ENCODE measurements around the gene GLB1L2. TPM values are rescaled to one million over a fixed set of nuclear protein-coding genes. Genes with fewer than 3 reads are reported as not detected.
A peak's percentile ranks its signal among the peaks of the same experiment; 100 is the strongest.
"Not testable (repeated sequence)": the region's sequence is repeated elsewhere in the genome, so short reads cannot be mapped to it uniquely, and the experiment has no call there.

Gene GLB1L2
- total RNA-seq, result 1 to 10 TPM; 2.5 to 4.1 TPM

DNA sequence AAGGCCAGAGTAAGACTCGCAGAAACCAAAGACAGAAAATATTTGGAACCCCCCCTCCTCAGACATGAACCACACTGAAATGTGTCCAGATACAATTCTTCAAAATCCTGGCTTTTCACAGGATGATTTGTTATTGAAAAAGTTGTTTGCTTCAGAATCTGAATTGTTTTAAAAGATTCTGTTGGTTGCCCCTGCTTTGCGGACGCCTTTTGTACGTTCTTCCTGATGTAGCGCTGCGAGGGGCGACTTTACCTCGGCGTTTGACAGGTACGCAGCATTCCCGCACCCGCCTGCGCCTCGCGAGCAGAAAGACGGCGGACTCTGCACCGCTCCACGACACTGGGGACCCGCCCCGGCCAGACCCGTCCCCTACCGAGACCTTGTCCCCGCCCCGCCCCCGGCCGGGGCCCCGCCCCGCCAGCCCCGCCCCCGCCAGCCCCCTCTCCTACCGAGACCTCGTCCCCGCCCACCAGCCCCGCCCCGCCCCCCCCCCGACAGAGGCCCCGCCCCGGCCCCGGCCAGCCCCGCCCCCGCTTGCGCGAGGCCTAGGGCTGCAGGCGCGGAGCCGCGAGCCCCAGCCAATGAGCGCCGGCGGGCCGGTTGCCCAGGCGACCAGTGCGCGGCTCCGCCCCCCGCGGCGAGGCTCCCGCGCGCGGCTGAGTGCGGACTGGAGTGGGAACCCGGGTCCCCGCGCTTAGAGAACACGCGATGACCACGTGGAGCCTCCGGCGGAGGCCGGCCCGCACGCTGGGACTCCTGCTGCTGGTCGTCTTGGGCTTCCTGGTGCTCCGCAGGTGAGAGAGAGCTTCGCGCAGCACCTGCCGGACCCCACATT lies at the start of gene GLB1L2:
TSS of gene GLB1L2 (plus strand) at position 635 of the 835 bp plus-strand sequence. CDS start at position 709, 74 bp downstream.
- Histone ChIP-seq H3K36me3 (no peaks in the 10 kb centered on the region), H3K27ac (no peak within 1 kb of the TSS), H3K9me3 (no peaks in the 10 kb centered on the region), H3K27me3 (replicated peaks; ENCODE audit: insufficient read depth) (no peaks in the 10 kb centered on the region), H3K4me3 (peak within 1 kb of the TSS; percentile 75), H3K4me1 (ENCODE audit: control insufficient read depth in 1 of 2, low read depth in 2 of 2) (peaks cover 4 to 17% of the 10 kb centered on the region in 2 donors)
- DNase-seq (ENCODE audit: low spot score) (no peak), ATAC-seq (ENCODE audit: insufficient number of reproducible peaks, low FRiP score, low read depth) (peak; percentile 75)
- TF ChIP-seq CTCF (IDR thresholded peaks at IDR 0.05), result no peak

DNA sequence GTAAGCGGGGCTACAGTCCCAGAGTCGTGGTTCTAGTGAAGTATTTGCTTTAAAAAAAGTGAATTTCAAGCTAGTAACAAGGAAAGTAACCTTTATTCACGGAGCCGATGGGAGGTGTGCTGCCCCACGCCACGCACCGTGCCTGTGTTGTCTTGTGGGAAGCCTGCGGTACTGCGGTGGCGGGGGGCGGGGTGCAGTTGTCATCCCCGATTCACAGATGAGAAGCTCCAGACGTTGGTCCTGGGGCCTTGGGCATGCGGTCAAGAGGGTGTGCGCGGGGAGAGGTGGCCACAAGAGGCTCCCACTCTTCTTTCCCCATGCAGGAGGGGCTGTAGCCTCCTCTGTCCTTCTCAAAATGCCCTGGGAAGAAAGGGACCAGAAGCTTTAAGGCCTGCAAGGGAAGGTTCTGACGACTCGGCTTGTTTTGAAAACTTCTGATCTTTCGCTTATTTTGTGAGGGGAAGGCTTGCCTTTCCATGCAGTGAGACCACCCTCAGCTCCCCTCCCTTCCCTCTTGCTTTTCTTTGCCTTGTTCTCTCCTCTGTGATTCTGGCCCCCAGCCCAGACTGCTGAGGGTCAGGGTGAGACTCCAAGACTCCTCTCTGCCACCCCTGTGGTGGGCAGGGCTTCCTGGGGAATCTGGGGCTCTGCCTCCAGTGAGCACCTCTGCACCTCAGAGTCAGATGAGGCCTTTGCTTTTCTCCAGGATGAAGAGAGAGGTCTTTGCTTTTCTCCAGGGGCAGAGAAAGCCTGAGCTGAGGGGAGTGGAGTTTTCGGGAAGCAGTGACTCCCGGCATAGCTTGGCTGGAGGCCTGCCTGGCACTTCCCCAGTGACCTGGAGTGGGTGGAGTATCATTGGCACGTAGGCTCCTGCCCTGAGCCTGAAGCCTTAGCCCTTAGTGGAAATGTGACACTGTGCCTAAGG lies 49.4 kb upstream of the GLB1L2 start:
- ATAC-seq (ENCODE audit: insufficient number of reproducible peaks, low FRiP score, low read depth), result no peak
- Histone ChIP-seq H3K27me3 (replicated peaks; ENCODE audit: insufficient read depth) (peaks cover under 1% of the 10 kb centered on the region), H3K27ac (no peak overlapping the region), H3K4me3 (no peak overlapping the region), H3K36me3 (no peaks in the 10 kb centered on the region), H3K9me3 (no peaks in the 10 kb centered on the region), H3K4me1 (ENCODE audit: control insufficient read depth in 1 of 2, low read depth in 2 of 2) (no peaks in the 10 kb centered on the region)
- no peak for TF ChIP-seq CTCF (IDR thresholded peaks at IDR 0.05)
- DNase-seq (ENCODE audit: low spot score), result no peak

- ATAC-seq (ENCODE audit: insufficient number of reproducible peaks, low FRiP score, low read depth) (no peak), DNase-seq (ENCODE audit: low spot score) (no peak)
- Histone ChIP-seq H3K4me3 (no peak overlapping the region), H3K4me1 (ENCODE audit: control insufficient read depth in 1 of 2, low read depth in 2 of 2) (no peaks in the 10 kb centered on the region), H3K27ac (no peak overlapping the region), H3K9me3 (no peaks in the 10 kb centered on the region), H3K27me3 (replicated peaks; ENCODE audit: insufficient read depth) (no peaks in the 10 kb centered on the region), H3K36me3 (no peaks in the 10 kb centered on the region)
- TF ChIP-seq CTCF (IDR thresholded peaks at IDR 0.05), result no peak
Measured at GRCh38 chr11:134283461-134284230, 48.1 kb upstream of the GLB1L2 start.

DNA sequence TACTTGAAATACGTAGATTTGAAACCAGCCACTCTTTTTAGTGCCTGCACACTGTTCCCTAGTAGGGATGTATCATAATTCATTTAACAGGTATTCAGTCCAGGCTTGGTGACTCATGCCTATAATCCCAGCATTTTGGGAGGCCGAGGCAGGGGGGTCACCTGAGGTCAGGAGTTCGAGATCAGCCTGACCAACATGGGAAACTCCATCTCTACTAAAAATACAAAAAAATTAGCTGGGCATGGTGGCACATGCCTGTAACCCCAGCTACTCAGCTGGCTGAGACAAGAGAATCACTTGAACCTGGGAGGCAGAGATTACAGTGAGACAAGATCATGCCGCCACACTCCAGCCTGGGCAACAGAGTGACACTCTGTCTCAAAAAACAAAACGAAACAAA lies 47.4 kb upstream of the GLB1L2 start:
- not testable (repeated sequence) for H3K9me3 ChIP-seq; H3K36me3 ChIP-seq; H3K27me3 ChIP-seq (replicated peaks; ENCODE audit: insufficient read depth); H3K4me3 ChIP-seq; H3K4me1 ChIP-seq (ENCODE audit: control insufficient read depth in 1 of 2, low read depth in 2 of 2); DNase-seq (ENCODE audit: low spot score); H3K27ac ChIP-seq; ATAC-seq (ENCODE audit: insufficient number of reproducible peaks, low FRiP score, low read depth)

GRCh38 chr11:134287561-134287960 lies 44.2 kb upstream of the GLB1L2 start:
- no peak for DNase-seq (ENCODE audit: low spot score)
- Histone ChIP-seq H3K27me3 (replicated peaks; ENCODE audit: insufficient read depth) (no peaks in the 10 kb centered on the region), H3K9me3 (no peaks in the 10 kb centered on the region), H3K4me3 (no peak overlapping the region), H3K27ac (no peak overlapping the region), H3K36me3 (no peaks in the 10 kb centered on the region), H3K4me1 (ENCODE audit: control insufficient read depth in 1 of 2, low read depth in 2 of 2) (no peaks in the 10 kb centered on the region)
- no peak for TF ChIP-seq CTCF (IDR thresholded peaks at IDR 0.05)
- ATAC-seq (ENCODE audit: insufficient number of reproducible peaks, low FRiP score, low read depth), result no peak
